Cerebellar cortex (tissue), 1 donor: ENCODE measurements around the gene CNTN5.

Source experiments
- DNase-seq: peaks from one replicate; pipeline ENCODE4 v3.0.0-alpha.2; 2015; ENCODE audit warnings: low spot score

CNTN5 gene

GRCh38 chr11:100329352-100329751 is 1308.6 kb downstream of the CNTN5 start:
- DNase-seq, result no peak

- DNase-seq, result no peak
Measured at GRCh38 chr11:100336873-100337272, 1316.1 kb downstream of the CNTN5 start.

GRCh38 chr11:100338144-100338840 is 1317.5 kb downstream of the CNTN5 start:
- no peak for DNase-seq

GRCh38 chr11:100340466-100341319 is 1319.9 kb downstream of the CNTN5 start:
- DNase-seq, result no peak

GRCh38 chr11:100353083-100353482 is 1332.3 kb downstream of the CNTN5 start:
- no peak for DNase-seq

GRCh38 chr11:100354736-100355135 is 1334.0 kb downstream of the CNTN5 start:
- DNase-seq, result no peak

- DNase-seq, result no peak
Measured at GRCh38 chr11:100356035-100356434, 1335.3 kb downstream of the CNTN5 start.

GRCh38 chr11:100359281-100359680 is 1338.5 kb downstream of the CNTN5 start:
- DNase-seq, result no peak

GRCh38 chr11:100367892-100368291 is 1347.1 kb downstream of the CNTN5 start:
- DNase-seq, result no peak

GRCh38 chr11:100383357-100383865 is 1362.7 kb downstream of the CNTN5 start:
- DNase-seq, result no peak

- no peak for DNase-seq
Measured at GRCh38 chr11:100396266-100396665, 1375.5 kb downstream of the CNTN5 start.

GRCh38 chr11:100397401-100397800 is 1376.7 kb downstream of the CNTN5 start:
- no peak for DNase-seq

GRCh38 chr11:100403816-100404215 is 1383.1 kb downstream of the CNTN5 start:
- DNase-seq, result no peak

GRCh38 chr11:100404907-100405306 is 1384.2 kb downstream of the CNTN5 start:
- no peak for DNase-seq
